ENCODE results near the gene MEG3.

Gene MEG3

GRCh38 chr14:100846309-100846859 is 20.5 kb downstream of the MEG3 start:
- no peak for DNase-seq (ENCODE audit: low spot score)

GRCh38 chr14:100849115-100849781 is 23.3 kb downstream of the MEG3 start:
- no peak for DNase-seq (ENCODE audit: low spot score)

GRCh38 chr14:100850841-100851585 is 25.1 kb downstream of the MEG3 start:
- peak; percentile 83 for DNase-seq (ENCODE audit: low spot score)

- DNase-seq (ENCODE audit: low spot score): no peak
These were observed 25.6 kb downstream of the MEG3 start for GRCh38 chr14:100851586-100851916.

GRCh38 chr14:100851946-100852620 is 26.2 kb downstream of the MEG3 start:
- DNase-seq (ENCODE audit: low spot score): no peak

GRCh38 chr14:100854435-100854834 is 28.5 kb downstream of the MEG3 start:
- no peak for DNase-seq (ENCODE audit: low spot score)

GRCh38 chr14:100855256-100855930 is 29.5 kb downstream of the MEG3 start:
- no peak for DNase-seq (ENCODE audit: low spot score)

GRCh38 chr14:100856056-100856950 is 30.4 kb downstream of the MEG3 start:
- no peak for DNase-seq (ENCODE audit: low spot score)

GRCh38 chr14:100857233-100857922 is 31.5 kb downstream of the MEG3 start:
- no peak for DNase-seq (ENCODE audit: low spot score)

GRCh38 chr14:100857923-100858837 is 32.3 kb downstream of the MEG3 start:
- DNase-seq (ENCODE audit: low spot score): no peak

GRCh38 chr14:100858838-100859220 is 32.9 kb downstream of the MEG3 start:
- DNase-seq (ENCODE audit: low spot score): no peak

GRCh38 chr14:100859781-100860180 is 33.9 kb downstream of the MEG3 start:
- no peak for DNase-seq (ENCODE audit: low spot score)

- no peak for DNase-seq (ENCODE audit: low spot score)
These were observed 34.8 kb downstream of the MEG3 start for GRCh38 chr14:100860556-100861187.

- no peak for DNase-seq (ENCODE audit: low spot score)
These were observed 35.4 kb downstream of the MEG3 start for GRCh38 chr14:100861188-100861936.

GRCh38 chr14:100861937-100862247 is 36.0 kb downstream of the MEG3 start:
- DNase-seq (ENCODE audit: low spot score): no peak

- DNase-seq (ENCODE audit: low spot score): no peak
These were observed 36.4 kb downstream of the MEG3 start for GRCh38 chr14:100862277-100862676.

GRCh38 chr14:100862793-100863192 is 36.9 kb downstream of the MEG3 start:
- no peak for DNase-seq (ENCODE audit: low spot score)

GRCh38 chr14:100864206-100864605 is 38.3 kb downstream of the MEG3 start:
- no peak for DNase-seq (ENCODE audit: low spot score)

Measured in activated CD4-positive, alpha-beta T cell treated with anti-CD3 and anti-CD28 coated beads, Interleukin-2, Interleukin-4, amounts not matched to agents 100 ng/mL and 50 ng/mL, durations not matched to agents 16 hours and 8 hours (primary cell).